CD4-positive, alpha-beta T cell (primary cell): ENCODE data around the gene CZIB. TPM values are rescaled to one million over a fixed set of nuclear protein-coding genes. Genes with fewer than 3 reads are reported as not detected.

Experiments used
- ATAC-seq: fragments of 200-7000 bp; cut with Tn5 transposase; one replicate; pipeline ENCODE4 v1.10.0; 2022; ENCODE audit warnings: mild to moderate bottlenecking; ENCODE audit not compliant: poor library complexity
- CTCF ChIA-PET: fragments of 350-600 bp; sonication (Branson Sonifier 250); formaldehyde crosslinking; loops from one replicate; lab custom pipeline; 2021; ENCODE audit warnings: antibody characterized with exemption, inconsistent platforms; lab: Charles Lee
- POLR2A ChIA-PET: fragments of 350-600 bp; sonication (Branson Sonifier 250); formaldehyde crosslinking; loops from one replicate; lab custom pipeline; 2021; ENCODE audit warnings: antibody characterized with exemption, inconsistent platforms; lab: Charles Lee
- DNase-seq, 14 experiments: peaks; one replicate each; pipeline ENCODE4 v3.0.0-alpha.2; 2013 to 2020; ENCODE audit warnings: mixed read lengths in 2 of 14
- H3K27ac ChIP-seq, 2 donors: one replicate each; pipeline versions ENCODE4 v1.5.1 to v1.7.0; 2013; ENCODE audit warnings: low read length in 2 of 2, low read depth in 1 of 2, mild to moderate bottlenecking in 1 of 2
- H3K27me3 ChIP-seq, 2 experiments: 1 replicate in 1 of 2; 2 replicates in 1 of 2; pipeline versions ENCODE4 v1.6.1 to v1.7.0; 2013; ENCODE audit warnings: low read length in 2 of 2, control low read depth in 1 of 2, mild to moderate bottlenecking in 1 of 2, moderate library complexity in 1 of 2; ENCODE audit not compliant: insufficient read depth in 2 of 2, control insufficient read depth in 1 of 2
- H3K36me3 ChIP-seq: one replicate; pipeline ENCODE4 v1.6.1; 2013; ENCODE audit warnings: low read length, control low read depth; ENCODE audit not compliant: insufficient read depth
- H3K4me1 ChIP-seq: one replicate; pipeline ENCODE4 v1.6.1; 2013; ENCODE audit warnings: low read length, control low read depth; ENCODE audit not compliant: insufficient read depth
- H3K4me3 ChIP-seq: one replicate; pipeline ENCODE4 v1.5.1; 2013; ENCODE audit warnings: mild to moderate bottlenecking, low read length, moderate library complexity
- H3K9me3 ChIP-seq, 2 experiments: 1 replicate in 1 of 2; 2 replicates in 1 of 2; pipeline versions ENCODE4 v1.6.1 to v1.7.0; 2013; ENCODE audit warnings: low read length in 2 of 2, mild to moderate bottlenecking in 2 of 2, control low read depth in 1 of 2, moderate library complexity in 1 of 2; ENCODE audit not compliant: control insufficient read depth in 1 of 2, insufficient read depth in 1 of 2
- H3K27ac Mint-ChIP-seq: one replicate; pipeline ENCODE4 v1.8.0; 2020; ENCODE audit warnings: mixed read lengths
- H3K27me3 Mint-ChIP-seq: one replicate; pipeline ENCODE4 v1.8.0; 2021; ENCODE audit warnings: mixed read lengths
- H3K36me3 Mint-ChIP-seq: one replicate; pipeline ENCODE4 v1.8.0; 2021; ENCODE audit warnings: low read depth, mixed read lengths
- H3K4me1 Mint-ChIP-seq: one replicate; pipeline ENCODE4 v1.8.0; 2021; ENCODE audit warnings: low read depth, mixed read lengths
- H3K4me3 Mint-ChIP-seq: one replicate; pipeline ENCODE4 v1.8.0; 2020; ENCODE audit warnings: mild to moderate bottlenecking, mixed read lengths
- H3K9me3 Mint-ChIP-seq: one replicate; pipeline ENCODE4 v1.8.0; 2020; ENCODE audit warnings: mixed read lengths
- intact Hi-C, 2 experiments: fragments of 100-400 bp; cut with DNase I in 1 of 2; cut with micrococcal nuclease in 1 of 2; formaldehyde crosslinking; loops; one replicate each; pipeline versions ENCODE4 v1.15.1 to v1.9.0; 2023 to 2025; cut with DNase I, micrococcal nuclease
- total RNA-seq, 174 experiments: library from RNA in 2 of 174; stranded (reverse) in 2 of 174; gene quantifications; one replicate each; pipeline ENCODE4 v1.2.3 and lab custom pipeline; 2021 to 2026
- TF ChIP-seq, protein P1 (sequence below): fragments of 200-600 bp; IDR thresholded peaks from one replicate; pipeline ENCODE4 v1.8.0; 2022; ENCODE audit warnings: antibody characterized with exemption, mild to moderate bottlenecking

CZIB gene
- total RNA-seq, 2 experiments from 2014 or later: 28.8 to 28.9 TPM

DNA sequence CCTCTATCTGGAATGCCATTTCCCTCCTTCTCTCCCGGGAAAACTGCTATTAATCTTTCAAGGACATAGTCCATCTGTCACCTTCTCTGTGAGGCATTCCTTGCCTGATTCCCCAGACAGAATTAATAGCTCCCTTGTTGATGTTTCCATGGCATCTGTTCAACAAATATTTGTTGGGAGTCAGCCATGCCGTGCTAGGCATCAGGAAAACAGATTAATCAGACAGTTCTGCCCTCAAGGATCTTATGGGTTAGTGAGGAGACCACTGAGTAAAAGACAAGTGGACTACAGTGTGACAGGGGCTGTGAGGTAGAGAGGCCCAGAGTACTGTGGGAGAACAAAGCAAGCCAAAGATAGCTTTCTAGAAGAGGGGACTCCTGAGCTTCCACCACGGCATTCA, 29.3 kb upstream of the CZIB start:
- Histone ChIP-seq H3K36me3 (peaks cover 5% of the 10 kb centered on the region), H3K4me1 (no peaks in the 10 kb centered on the region), H3K27me3 (no peaks in the 10 kb centered on the region), H3K27ac (no peak overlapping the region), H3K9me3 (no peaks in the 10 kb centered on the region), H3K4me3 (no peak overlapping the region)
- peaks cover 12% of the 10 kb centered on the region for H3K36me3 Mint-ChIP-seq
- intact Hi-C loops: no loop called here
- no peaks in the 10 kb centered on the region for H3K9me3 Mint-ChIP-seq
- no peaks in the 10 kb centered on the region for H3K27me3 Mint-ChIP-seq
- ChIA-PET POLR2A (no interaction called here), CTCF (no interaction called here)
- H3K27ac Mint-ChIP-seq: no peak overlapping the region
- no peaks in the 10 kb centered on the region for H3K4me1 Mint-ChIP-seq
- TF ChIP-seq, protein P1, sequence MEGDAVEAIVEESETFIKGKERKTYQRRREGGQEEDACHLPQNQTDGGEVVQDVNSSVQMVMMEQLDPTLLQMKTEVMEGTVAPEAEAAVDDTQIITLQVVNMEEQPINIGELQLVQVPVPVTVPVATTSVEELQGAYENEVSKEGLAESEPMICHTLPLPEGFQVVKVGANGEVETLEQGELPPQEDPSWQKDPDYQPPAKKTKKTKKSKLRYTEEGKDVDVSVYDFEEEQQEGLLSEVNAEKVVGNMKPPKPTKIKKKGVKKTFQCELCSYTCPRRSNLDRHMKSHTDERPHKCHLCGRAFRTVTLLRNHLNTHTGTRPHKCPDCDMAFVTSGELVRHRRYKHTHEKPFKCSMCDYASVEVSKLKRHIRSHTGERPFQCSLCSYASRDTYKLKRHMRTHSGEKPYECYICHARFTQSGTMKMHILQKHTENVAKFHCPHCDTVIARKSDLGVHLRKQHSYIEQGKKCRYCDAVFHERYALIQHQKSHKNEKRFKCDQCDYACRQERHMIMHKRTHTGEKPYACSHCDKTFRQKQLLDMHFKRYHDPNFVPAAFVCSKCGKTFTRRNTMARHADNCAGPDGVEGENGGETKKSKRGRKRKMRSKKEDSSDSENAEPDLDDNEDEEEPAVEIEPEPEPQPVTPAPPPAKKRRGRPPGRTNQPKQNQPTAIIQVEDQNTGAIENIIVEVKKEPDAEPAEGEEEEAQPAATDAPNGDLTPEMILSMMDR: no peak
- no peak overlapping the region for H3K4me3 Mint-ChIP-seq
- no peak for ATAC-seq
- no peak for DNase-seq

DNA sequence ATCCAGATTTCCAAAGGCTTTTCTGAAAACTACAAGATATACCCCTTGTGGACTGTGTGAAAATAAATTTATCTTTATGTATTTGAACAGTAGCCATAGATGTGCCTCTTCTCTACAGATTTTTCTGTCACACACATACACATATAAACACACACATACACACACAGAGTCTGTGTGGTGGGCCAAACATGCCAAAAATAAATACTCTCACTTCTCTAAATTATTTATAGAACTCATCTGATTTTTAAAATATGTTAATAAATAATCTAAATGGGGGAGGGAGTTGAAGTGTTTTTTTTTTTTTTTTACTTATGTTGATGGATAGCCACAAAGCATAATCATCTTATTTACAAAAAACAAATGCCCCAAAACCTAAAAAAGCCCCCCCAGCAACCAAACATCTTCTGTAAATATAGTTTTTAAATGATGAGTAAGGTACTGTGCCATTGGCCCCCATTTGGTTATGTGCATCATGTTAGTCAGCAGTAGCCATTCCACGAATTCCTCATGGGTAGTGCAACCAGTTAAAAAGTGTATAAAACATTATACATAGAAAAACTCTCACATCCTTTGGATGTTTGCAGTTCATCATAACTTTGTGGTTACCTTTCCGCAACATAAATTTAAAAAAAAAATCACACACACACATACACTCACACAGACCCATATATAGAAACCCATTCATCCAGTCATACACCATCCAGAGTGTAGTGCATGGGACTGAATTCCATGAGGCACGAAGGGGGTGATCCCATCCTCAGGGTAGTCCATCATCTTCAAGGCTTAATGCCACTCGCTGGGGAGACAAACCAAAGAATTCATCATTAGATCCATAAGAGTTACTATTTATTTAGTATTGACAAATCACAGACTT, 26.1 kb upstream of the CZIB start:
- no peaks in the 10 kb centered on the region for H3K27me3 ChIP-seq
- TF ChIP-seq, protein P1: no peak
- no peaks in the 10 kb centered on the region for H3K9me3 ChIP-seq
- peaks cover 5% of the 10 kb centered on the region for H3K36me3 ChIP-seq
- DNase-seq (no peak), ATAC-seq (no peak)
- no peak overlapping the region for H3K27ac Mint-ChIP-seq
- POLR2A ChIA-PET: no interaction called here
- H3K4me1 Mint-ChIP-seq: no peaks in the 10 kb centered on the region
- H3K9me3 Mint-ChIP-seq: no peaks in the 10 kb centered on the region
- H3K27ac ChIP-seq: no peak overlapping the region
- H3K4me3 Mint-ChIP-seq: no peak overlapping the region
- no peaks in the 10 kb centered on the region for H3K27me3 Mint-ChIP-seq
- no peaks in the 10 kb centered on the region for H3K4me1 ChIP-seq
- H3K36me3 Mint-ChIP-seq: peaks cover 5% of the 10 kb centered on the region
- H3K4me3 ChIP-seq: no peak overlapping the region
- intact Hi-C loops: no loop called here
- CTCF ChIA-PET: no interaction called here

DNA sequence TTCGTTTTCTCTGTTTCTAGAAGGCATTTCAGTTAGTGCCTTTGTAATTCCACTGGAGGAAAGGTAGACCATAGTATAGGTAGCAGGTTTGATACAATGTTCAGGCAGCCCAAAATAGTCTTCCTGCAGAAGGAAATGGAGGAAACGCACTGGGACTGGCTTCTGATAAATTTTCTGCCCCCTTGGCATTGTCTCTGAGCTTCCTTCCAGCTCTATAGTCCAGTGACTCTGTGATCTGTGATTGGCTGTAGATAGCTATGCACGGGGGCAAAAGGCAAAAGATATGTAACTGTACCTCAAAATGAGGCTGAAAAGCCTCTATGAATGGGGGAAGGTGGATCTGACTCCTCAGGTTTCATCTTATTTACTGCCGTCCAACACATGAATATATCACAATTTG, 23.7 kb upstream of the CZIB start:
- intact Hi-C loops: loop anchor here in 1 of 2 experiments (5.0 kb wide), 1 partner anchor 593 kb away; the partner anchor contains the start of gene NDC1
- TF ChIP-seq, protein P1: no peak
- Mint-ChIP-seq H3K9me3 (no peaks in the 10 kb centered on the region), H3K27ac (no peak overlapping the region), H3K36me3 (peaks cover under 1% of the 10 kb centered on the region), H3K4me1 (peaks cover 1% of the 10 kb centered on the region), H3K4me3 (no peak overlapping the region), H3K27me3 (no peaks in the 10 kb centered on the region)
- DNase-seq: no peak
- H3K27ac ChIP-seq: no peak overlapping the region
- no peaks in the 10 kb centered on the region for H3K9me3 ChIP-seq
- no peak overlapping the region for H3K4me3 ChIP-seq
- no peaks in the 10 kb centered on the region for H3K36me3 ChIP-seq
- ChIA-PET POLR2A (no interaction called here), CTCF (no interaction called here)
- no peak for ATAC-seq
- peaks cover under 1% of the 10 kb centered on the region for H3K4me1 ChIP-seq
- no peaks in the 10 kb centered on the region for H3K27me3 ChIP-seq
